ENCODE data around the gene HLA-DPB1.

HLA-DPB1 gene

DNA sequence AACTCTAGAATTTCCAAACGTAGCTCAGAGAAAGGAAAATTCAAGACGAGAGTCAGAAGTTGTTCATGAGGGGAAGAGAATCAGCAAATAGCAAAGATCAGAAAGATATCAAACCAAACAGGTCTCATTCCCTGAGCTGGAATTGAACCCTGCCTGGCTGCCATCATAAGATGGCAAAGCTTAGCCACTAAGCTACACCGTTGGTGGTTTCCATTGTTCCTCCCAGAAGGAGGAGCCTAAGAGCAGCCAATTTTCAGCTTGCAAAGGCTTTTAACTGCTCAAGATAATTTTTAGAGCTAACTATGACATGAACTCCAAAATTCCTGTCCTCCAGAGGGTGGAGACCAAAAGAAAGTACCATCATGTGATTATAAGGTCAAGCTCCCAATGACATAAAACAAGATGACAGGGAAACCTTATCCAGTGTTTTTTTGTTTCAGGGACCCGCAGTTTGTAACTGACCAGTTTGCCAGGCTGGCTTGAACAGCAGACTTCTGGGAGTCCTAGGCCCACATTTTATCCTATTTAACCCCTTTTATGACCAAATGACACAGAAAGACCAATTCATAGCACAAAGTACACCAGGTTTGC lies 60.6 kb downstream of the HLA-DPB1 start:
- no peak for DNase-seq (ENCODE audit: low read depth)

All from fibroblast of the conjunctiva (primary cell).